ENCODE results near the gene FAT4.

DNA sequence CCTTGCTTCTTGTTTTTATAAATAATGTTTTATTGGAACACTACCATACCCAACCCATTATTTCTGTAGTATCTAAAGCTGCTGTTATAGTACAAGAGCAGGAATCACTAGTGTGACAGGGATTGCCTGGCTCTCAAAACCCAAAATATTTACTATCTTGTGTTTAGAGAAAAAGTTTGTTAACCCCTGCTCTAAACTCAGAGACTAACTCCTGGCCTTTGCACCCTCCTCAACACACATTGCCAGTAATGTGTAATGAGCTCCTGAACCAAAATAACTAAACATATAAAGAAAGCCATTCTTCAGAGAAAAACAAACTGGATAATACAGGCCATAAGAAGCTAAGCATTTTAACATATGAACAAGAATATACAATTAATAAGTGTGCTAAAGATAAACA is 8.2 kb upstream of the FAT4 start:
- TF ChIP-seq, protein P1, sequence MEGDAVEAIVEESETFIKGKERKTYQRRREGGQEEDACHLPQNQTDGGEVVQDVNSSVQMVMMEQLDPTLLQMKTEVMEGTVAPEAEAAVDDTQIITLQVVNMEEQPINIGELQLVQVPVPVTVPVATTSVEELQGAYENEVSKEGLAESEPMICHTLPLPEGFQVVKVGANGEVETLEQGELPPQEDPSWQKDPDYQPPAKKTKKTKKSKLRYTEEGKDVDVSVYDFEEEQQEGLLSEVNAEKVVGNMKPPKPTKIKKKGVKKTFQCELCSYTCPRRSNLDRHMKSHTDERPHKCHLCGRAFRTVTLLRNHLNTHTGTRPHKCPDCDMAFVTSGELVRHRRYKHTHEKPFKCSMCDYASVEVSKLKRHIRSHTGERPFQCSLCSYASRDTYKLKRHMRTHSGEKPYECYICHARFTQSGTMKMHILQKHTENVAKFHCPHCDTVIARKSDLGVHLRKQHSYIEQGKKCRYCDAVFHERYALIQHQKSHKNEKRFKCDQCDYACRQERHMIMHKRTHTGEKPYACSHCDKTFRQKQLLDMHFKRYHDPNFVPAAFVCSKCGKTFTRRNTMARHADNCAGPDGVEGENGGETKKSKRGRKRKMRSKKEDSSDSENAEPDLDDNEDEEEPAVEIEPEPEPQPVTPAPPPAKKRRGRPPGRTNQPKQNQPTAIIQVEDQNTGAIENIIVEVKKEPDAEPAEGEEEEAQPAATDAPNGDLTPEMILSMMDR (tag by site-specific recombination; IDR thresholded peaks at IDR 0.05): no peak
- TF ChIP-seq ZNF785 (tag by site-specific recombination; IDR thresholded peaks at IDR 0.05) (no peak), ZNF423 (tag by site-specific recombination; IDR thresholded peaks at IDR 0.05) (no peak), ZNF660 (tag by site-specific recombination; IDR thresholded peaks at IDR 0.05) (no peak), ZNF626 (tag by site-specific recombination; IDR thresholded peaks at IDR 0.05) (no peak)
- TF ChIP-seq, protein P2, sequence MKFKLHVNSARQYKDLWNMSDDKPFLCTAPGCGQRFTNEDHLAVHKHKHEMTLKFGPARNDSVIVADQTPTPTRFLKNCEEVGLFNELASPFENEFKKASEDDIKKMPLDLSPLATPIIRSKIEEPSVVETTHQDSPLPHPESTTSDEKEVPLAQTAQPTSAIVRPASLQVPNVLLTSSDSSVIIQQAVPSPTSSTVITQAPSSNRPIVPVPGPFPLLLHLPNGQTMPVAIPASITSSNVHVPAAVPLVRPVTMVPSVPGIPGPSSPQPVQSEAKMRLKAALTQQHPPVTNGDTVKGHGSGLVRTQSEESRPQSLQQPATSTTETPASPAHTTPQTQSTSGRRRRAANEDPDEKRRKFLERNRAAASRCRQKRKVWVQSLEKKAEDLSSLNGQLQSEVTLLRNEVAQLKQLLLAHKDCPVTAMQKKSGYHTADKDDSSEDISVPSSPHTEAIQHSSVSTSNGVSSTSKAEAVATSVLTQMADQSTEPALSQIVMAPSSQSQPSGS (tag by site-specific recombination; IDR thresholded peaks at IDR 0.05; ENCODE audit: low read depth): no peak

Data from HEK293 (cell line).